Gastrocnemius medialis (tissue), 4 donors: ENCODE data around the gene PECR. TPM values are rescaled to one million over a fixed set of nuclear protein-coding genes. Genes with fewer than 3 reads are reported as not detected.
A peak's percentile ranks its signal among the peaks of the same experiment; 100 is the strongest.

Experiments
- ATAC-seq, 2 donors: fragments of 150-250 bp; one replicate each; pipeline ENCODE4 v1.9.1; 2016
- DNase-seq, 2 donors: peaks; one replicate each; pipeline ENCODE4 v3.0.0-alpha.2; 2019
- H3K27ac ChIP-seq, 4 donors: fragments of 200-600 bp; sonication (generic); 1 replicate in 1 of 4; 2 replicates in 3 of 4; pipeline ENCODE4 v1.5.1; 2016 to 2018; ENCODE audit warnings: mild to moderate bottlenecking in 2 of 4, moderate library complexity in 1 of 4
- H3K27me3 ChIP-seq, 3 donors: fragments of 200-600 bp; sonication (generic) in 2 of 3; 1 replicate in 1 of 3; 2 replicates in 2 of 3; pipeline versions ENCODE4 v1.5.1 to v1.6.0; 2016 to 2019; ENCODE audit warnings: mild to moderate bottlenecking in 1 of 3, moderate library complexity in 1 of 3
- H3K36me3 ChIP-seq, 2 donors: fragments of 200-600 bp; sonication (generic) in 1 of 2; one replicate each; pipeline ENCODE4 v1.5.1; 2017 to 2018
- H3K4me1 ChIP-seq, 2 donors: fragments of 200-600 bp; sonication (generic) in 1 of 2; one replicate each; pipeline ENCODE4 v1.5.1; 2016 to 2017; ENCODE audit warnings: mild to moderate bottlenecking in 2 of 2
- H3K4me3 ChIP-seq, 4 donors: fragments of 200-600 bp; sonication (generic) in 3 of 4; 1 replicate in 1 of 4; 2 replicates in 3 of 4; pipeline ENCODE4 v1.5.1; 2016 to 2019; ENCODE audit warnings: mild to moderate bottlenecking in 2 of 4
- H3K9me3 ChIP-seq, 3 donors: fragments of 200-600 bp; sonication (generic) in 2 of 3; 1 replicate in 1 of 3; 2 replicates in 2 of 3; pipeline ENCODE4 v1.5.1; 2016 to 2019
- CTCF ChIP-seq, 5 experiments: fragments of 450-650 bp in 3 of 5; fragments of 200-600 bp in 2 of 5; sonication (generic) in 2 of 5; IDR thresholded peaks in 4 of 5; conservative IDR thresholded peaks in 1 of 5; 1 replicate in 4 of 5; 2 replicates in 1 of 5; pipeline ENCODE4 v1.5.1; 2016 to 2019; ENCODE audit warnings: antibody characterized with exemption in 5 of 5, mild to moderate bottlenecking in 3 of 5, moderate library complexity in 3 of 5
- POLR2A ChIP-seq, 2 donors: fragments of 450-650 bp; IDR thresholded peaks; one replicate each; pipeline ENCODE4 v1.6.1; 2017; ENCODE audit warnings: antibody characterized with exemption in 2 of 2, mild to moderate bottlenecking in 2 of 2, moderate library complexity in 2 of 2
- in situ Hi-C, 4 donors: fragments of 200-750 bp; cut with MboI; loops; one replicate each; pipeline versions ENCODE4 v1.15.0 to v1.8.0; 2017; ENCODE audit warnings: low sequenced_read_pairs in 4 of 4
- intact Hi-C: fragments of 100-400 bp; cut with DNase I; formaldehyde crosslinking; loops from one replicate; pipeline ENCODE4 v1.15.1; 2023; ENCODE audit warnings: low total_unique reads
- total RNA-seq, 4 donors: library from RNA; depleted of rRNA; stranded (reverse); fragments of >200 nt; gene quantifications; one replicate each; pipeline versions ENCODE4 v1.1.0 to v1.2.3, GENCODE V29; 2016

Gene PECR
- total RNA-seq, 4 donors from 2014 or later, result 0.42 to 7.5 (median 1.5) TPM

GRCh38 chr2:216116418-216116817 is 34.8 kb upstream of the PECR start:
- no peak overlapping the region for H3K4me3 ChIP-seq
- DNase-seq (no peak), ATAC-seq (no peak)
- TF ChIP-seq CTCF (IDR thresholded peaks at IDR 0.05 in 4 of 5, conservative IDR thresholded peaks at IDR 0.05 in 1 of 5) (no peak), POLR2A (IDR thresholded peaks at IDR 0.05) (no peak)
- no peak overlapping the region for H3K27ac ChIP-seq
- in situ Hi-C loops, result loop anchor here (10.0 to 25.0 kb wide), 2 partner anchors 296 to 298 kb away; partner anchors contain the start of gene SMARCAL1 (in 4 of the 4)
- H3K9me3 ChIP-seq, result no peaks in the 10 kb centered on the region
- peaks cover 11 to 21% of the 10 kb centered on the region in 2 donors for H3K4me1 ChIP-seq
- no peaks in the 10 kb centered on the region for H3K27me3 ChIP-seq
- H3K36me3 ChIP-seq, result peaks cover 0 to 74% of the 10 kb centered on the region in 2 donors
- intact Hi-C loops, result no loop called here

GRCh38 chr2:216114714-216115531 is 33.3 kb upstream of the PECR start:
- DNase-seq (peak; percentile 96 to 98), ATAC-seq (peak; percentile 100)
- TF ChIP-seq CTCF (IDR thresholded peaks at IDR 0.05 in 4 of 5, conservative IDR thresholded peaks at IDR 0.05 in 1 of 5) (peak; percentile 85 to 87 (median 86)), POLR2A (IDR thresholded peaks at IDR 0.05) (peak in 1 of 2 donors; percentile 37)
- peaks cover 0 to 70% of the 10 kb centered on the region in 2 donors for H3K36me3 ChIP-seq
- no peaks in the 10 kb centered on the region for H3K27me3 ChIP-seq
- in situ Hi-C loops (loop anchor here (10.0 to 25.0 kb wide), 2 partner anchors 297 to 300 kb away; partner anchors contain the start of gene SMARCAL1 (in 4 of the 4)), intact Hi-C loops (loop anchor here (2.0 kb wide), 2 partner anchors 32 to 298 kb away; partner anchors contain the start of gene SMARCAL1)
- peaks cover 22 to 34% of the 10 kb centered on the region in 2 donors for H3K4me1 ChIP-seq
- no peaks in the 10 kb centered on the region for H3K9me3 ChIP-seq
- H3K27ac ChIP-seq, result peak overlapping the region; percentile 78 to 87 (median 84)
- peak overlapping the region; percentile 56 to 71 (median 64) for H3K4me3 ChIP-seq

- Histone ChIP-seq H3K4me1 (peaks cover 24 to 35% of the 10 kb centered on the region in 2 donors), H3K4me3 (peak overlapping the region in 1 of 4 donors; percentile 65), H3K36me3 (peaks cover 0 to 64% of the 10 kb centered on the region in 2 donors), H3K9me3 (no peaks in the 10 kb centered on the region), H3K27me3 (no peaks in the 10 kb centered on the region), H3K27ac (peak overlapping the region; percentile 38 to 87 (median 69))
- TF ChIP-seq CTCF (IDR thresholded peaks at IDR 0.05 in 4 of 5, conservative IDR thresholded peaks at IDR 0.05 in 1 of 5) (no peak), POLR2A (IDR thresholded peaks at IDR 0.05) (no peak)
- in situ Hi-C loops, result loop anchor here (10.0 to 25.0 kb wide), 2 partner anchors 298 to 300 kb away; partner anchors contain the start of gene SMARCAL1 (in 4 of the 4)
- no peak for DNase-seq
- intact Hi-C loops, result loop anchor here (2.0 kb wide), 2 partner anchors 32 to 298 kb away; partner anchors contain the start of gene SMARCAL1
- ATAC-seq, result no peak
Observed at GRCh38 chr2:216114382-216114713, 32.7 kb upstream of the PECR start.

GRCh38 chr2:216113572-216113971 is 32.0 kb upstream of the PECR start:
- peaks cover 25 to 37% of the 10 kb centered on the region in 2 donors for H3K4me1 ChIP-seq
- no peak overlapping the region for H3K4me3 ChIP-seq
- TF ChIP-seq POLR2A (IDR thresholded peaks at IDR 0.05) (no peak), CTCF (IDR thresholded peaks at IDR 0.05 in 4 of 5, conservative IDR thresholded peaks at IDR 0.05 in 1 of 5) (no peak)
- no peak for ATAC-seq
- H3K27me3 ChIP-seq, result no peaks in the 10 kb centered on the region
- peak overlapping the region in 1 of 4 donors; percentile 56 for H3K27ac ChIP-seq
- no peaks in the 10 kb centered on the region for H3K9me3 ChIP-seq
- intact Hi-C loops (no loop called here), in situ Hi-C loops (loop anchor here (10.0 to 25.0 kb wide), 2 partner anchors 299 to 301 kb away; partner anchors contain the start of gene SMARCAL1 (in 4 of the 4))
- peaks cover 0 to 56% of the 10 kb centered on the region in 2 donors for H3K36me3 ChIP-seq
- no peak for DNase-seq
